ENCODE results near the gene OTC.

- TF ChIP-seq POLR2A (IDR thresholded peaks at IDR 0.05; ENCODE audit: low read length): no peak
- no peak for TF ChIP-seq GATA1 (IDR thresholded peaks at IDR 0.05; ENCODE audit: low read depth, low read length)
Measured at GRCh38 chrX:38435130-38435529, 82.7 kb downstream of the OTC start.

Measured in erythroblast (primary cell).